ENCODE data around the gene ZNF471. TPM values are rescaled to one million over a fixed set of nuclear protein-coding genes. Genes with fewer than 3 reads are reported as not detected.
A peak's percentile ranks its signal among the peaks of the same experiment; 100 is the strongest.

ZNF471 gene
- total and polyA plus RNA-seq, 11 donors: 2.3 to 7.9 (median 4.1) TPM

GRCh38 chr19:56554272-56554869 is 46.7 kb downstream of the ZNF471 start:
- H3K9me3 ChIP-seq: peaks cover 0 to 100% (median 91%) of the 10 kb centered on the region in 12 donors
- TF ChIP-seq CTCF (IDR thresholded peaks at IDR 0.05) (no peak), POLR2A (IDR thresholded peaks at IDR 0.05) (no peak)
- no peak for DNase-seq
- no peak for ATAC-seq
- no peak overlapping the region for H3K4me3 ChIP-seq
- peaks cover 18 to 76% (median 46%) of the 10 kb centered on the region in 9 donors for H3K36me3 ChIP-seq
- no peak overlapping the region for H3K27ac ChIP-seq
- no peaks in the 10 kb centered on the region for H3K4me1 ChIP-seq
- intact Hi-C loops (cut with DNase I): no loop called here
- 77 to 99% (median 96%) methylated on average over 6 of the region's 6 CpGs for WGBS, 4 donors
- no peaks in the 10 kb centered on the region for H3K27me3 ChIP-seq

GRCh38 chr19:56562766-56563165 is 55.1 kb downstream of the ZNF471 start:
- Histone ChIP-seq H3K27me3 (no peaks in the 10 kb centered on the region), H3K36me3 (peaks cover 0 to 25% (median 0%) of the 10 kb centered on the region in 9 donors), H3K27ac (no peak overlapping the region), H3K4me1 (peaks cover 0 to 9% (median under 1%) of the 10 kb centered on the region in 12 donors), H3K9me3 (peaks cover 0 to 90% (median 73%) of the 10 kb centered on the region in 12 donors), H3K4me3 (no peak overlapping the region)
- TF ChIP-seq CTCF (IDR thresholded peaks at IDR 0.05): no peak
- TF ChIP-seq POLR2A (IDR thresholded peaks at IDR 0.05): no peak
- WGBS, 4 donors: 95 to 98% (median 98%) methylated on average over 2 of the region's 2 CpGs
- intact Hi-C loops (cut with DNase I): loop anchor here in 1 of 10 donors (10.0 kb wide), 1 partner anchor 158 kb away; the partner anchor contains the start of gene ZNF583
- ATAC-seq (no peak), DNase-seq (no peak)

DNA sequence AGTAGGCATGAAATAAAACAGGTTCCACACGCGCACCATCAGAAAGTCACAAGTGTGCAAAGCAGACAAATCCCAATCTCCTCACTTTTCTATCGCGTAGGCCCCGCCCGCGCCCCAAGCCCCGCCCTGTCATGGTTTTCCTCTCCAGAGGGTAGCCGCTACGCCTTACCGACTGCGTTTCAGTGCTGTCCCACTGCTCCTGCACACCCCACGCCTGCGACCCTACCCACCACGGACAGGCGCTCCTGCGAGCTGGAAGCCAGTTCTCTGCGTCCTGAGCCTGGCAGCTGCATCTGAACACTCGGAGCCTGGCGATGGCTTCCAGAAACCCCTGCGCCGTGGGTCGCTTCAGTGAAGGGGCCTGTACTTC is 59.2 kb downstream of the ZNF471 start:
- TF ChIP-seq CTCF (IDR thresholded peaks at IDR 0.05) (no peak), POLR2A (IDR thresholded peaks at IDR 0.05) (no peak)
- ATAC-seq (peak; percentile 65 to 80 (median 76)), DNase-seq (peak; percentile 50 to 81 (median 64))
- Histone ChIP-seq H3K4me1 (peaks cover 0 to 15% (median 6%) of the 10 kb centered on the region in 12 donors), H3K27ac (peak overlapping the region; percentile 74 to 97 (median 90)), H3K4me3 (peak overlapping the region; percentile 75 to 98 (median 87)), H3K36me3 (peaks cover 7 to 56% (median 28%) of the 10 kb centered on the region in 9 donors), H3K27me3 (no peaks in the 10 kb centered on the region), H3K9me3 (peaks cover 0 to 89% (median 62%) of the 10 kb centered on the region in 12 donors)
- 1% methylated on average over 21 to 23 of the region's 23 CpGs for WGBS, 4 donors
- intact Hi-C loops (cut with DNase I): loop anchor here in 4 of 10 donors (1.0 to 10.0 kb wide), 5 partner anchors 28 to 163 kb away; partner anchors contain the start of genes ZFP28 (in 2 of the 4), ZNF583 (in 2 of the 4) and ZNF71 (in 1 of the 4)
